ENCODE data around the gene KCNK4. TPM values are rescaled to one million over a fixed set of nuclear protein-coding genes. Genes with fewer than 3 reads are reported as not detected.

The KCNK4 gene
- total and polyA plus RNA-seq, 2 of the 13 experiments (the other 11 are each of a cell fraction or from before 2014, with no cell fraction given): not detected

DNA sequence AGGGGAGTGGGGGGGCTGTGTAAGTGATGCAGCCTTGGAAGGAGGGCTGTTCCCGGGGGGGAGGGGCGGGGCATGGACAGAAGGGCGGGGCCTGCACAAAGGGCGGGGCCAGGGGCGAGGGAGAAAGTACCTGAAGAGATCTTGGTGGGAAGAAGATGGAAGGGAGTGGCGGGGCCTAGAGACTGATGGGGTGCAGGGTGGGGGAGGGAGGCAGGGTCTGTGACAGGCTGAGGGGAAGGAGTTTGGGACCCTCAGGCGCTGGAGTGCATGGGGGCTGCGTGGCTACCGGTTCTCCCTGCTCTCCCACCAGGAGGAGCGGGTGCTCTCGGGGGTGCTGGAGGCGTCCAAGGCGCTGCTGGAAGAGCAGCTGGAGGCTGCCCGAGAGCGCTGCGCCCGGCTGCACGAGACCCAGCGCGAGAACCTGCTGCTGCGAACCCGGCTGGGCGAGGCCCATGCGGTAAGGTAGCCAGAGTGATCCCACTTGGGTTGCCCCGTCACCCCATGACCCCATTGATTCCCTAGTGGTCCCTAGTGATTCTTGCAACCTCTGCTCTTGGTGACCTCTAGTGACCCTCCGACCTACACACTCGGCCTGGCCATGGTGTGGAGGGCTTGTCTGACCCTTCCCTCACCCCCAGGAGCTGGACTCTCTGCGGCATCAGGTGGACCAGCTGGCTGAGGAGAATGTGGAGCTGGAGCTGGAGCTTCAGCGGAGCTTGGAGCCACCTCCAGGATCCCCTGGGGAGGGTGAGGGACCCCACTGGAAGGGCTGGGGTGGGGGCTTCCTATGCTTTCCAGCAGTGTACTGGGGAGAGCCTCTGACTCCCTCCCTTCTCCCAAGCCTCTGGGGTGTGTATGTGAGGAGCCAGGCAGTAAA, 52.0 kb downstream of the KCNK4 start:
- Histone ChIP-seq H4K20me1 (ENCODE audit: insufficient read depth, low read length) (no peaks in the 10 kb centered on the region), H3K9me3 (ENCODE audit: low read length) (no peaks in the 10 kb centered on the region), H3K36me3 (replicated peaks in 1 of 2; ENCODE audit: control insufficient read depth in 1 of 2, insufficient read depth in 2 of 2, low read length in 2 of 2) (no peaks in the 10 kb centered on the region), H3K4me3 (replicated peaks in 1 of 3; ENCODE audit: insufficient read depth in 1 of 3, low read depth in 2 of 3, low read length in 3 of 3) (peak overlapping the region in 2 of 3 experiments; percentile 25 to 64; a peak in 1 of 6 replicates), H3K4me2 (ENCODE audit: low read depth, low read length) (no peak overlapping the region; the same call in 1 of the 2 replicates), H3K27ac (ENCODE audit: extremely low read length, insufficient read depth, low read length) (no peak overlapping the region), H3K79me2 (ENCODE audit: insufficient read depth, low read length) (no peaks in the 10 kb centered on the region), H3K27me3 (ENCODE audit: control insufficient read depth in 1 of 2, insufficient read depth in 2 of 2, low read length in 2 of 2) (peaks cover 3 to 39% of the 10 kb centered on the region in 2 experiments; a peak in 4 of 5 replicates), H3K4me1 (ENCODE audit: insufficient read depth, low read length) (peaks cover 45% of the 10 kb centered on the region), H2AFZ (ENCODE audit: low read length) (no peak overlapping the region), H3K9ac (ENCODE audit: insufficient read depth, low read depth, low read length) (no peak overlapping the region)
- 33% methylated on average over 14 of the region's 29 CpGs for WGBS (ENCODE audit: low lambda C conversion rate)
- BruUV-seq (replicated peaks): no TSS peak
- ATAC-seq (no peak; the same call in 2 of the 3 replicates), DNase-seq (ENCODE audit: low spot score) (no peak), FAIRE-seq (no peak)
- POLR2A ChIA-PET: interaction anchor here (1.0 to 2.7 kb wide), 4 partner anchors 11 to 25 kb away, joined by 3 to 13 read pairs (median 8); partner anchors contain the start of genes PRDX5 and TRMT112
- CTCF ChIA-PET (ENCODE audit: low intra/inter-chr PET ratio, low total read pairs): no interaction called here
- intact Hi-C loops (cut with micrococcal nuclease; ENCODE audit: unreplicated experiment) (no loop called here), in situ Hi-C loops (cut with HindIII; ENCODE audit: extremely low pct_ligation_motif_present, low pct_unique_long_range_greater_than_20kb) (no loop called here)
- TF ChIP-seq RNF2 (conservative IDR thresholded peaks at IDR 0.05; ENCODE audit: low read depth) (no peak), SP4 (CRISPR knock-in tag; IDR thresholded peaks at IDR 0.05) (0 out of 2 replicates have a peak, but pooled peaks have one; percentile 8), HHEX (CRISPR knock-in tag; IDR thresholded peaks at IDR 0.05) (no peak)
- TF ChIP-seq, protein P1, sequence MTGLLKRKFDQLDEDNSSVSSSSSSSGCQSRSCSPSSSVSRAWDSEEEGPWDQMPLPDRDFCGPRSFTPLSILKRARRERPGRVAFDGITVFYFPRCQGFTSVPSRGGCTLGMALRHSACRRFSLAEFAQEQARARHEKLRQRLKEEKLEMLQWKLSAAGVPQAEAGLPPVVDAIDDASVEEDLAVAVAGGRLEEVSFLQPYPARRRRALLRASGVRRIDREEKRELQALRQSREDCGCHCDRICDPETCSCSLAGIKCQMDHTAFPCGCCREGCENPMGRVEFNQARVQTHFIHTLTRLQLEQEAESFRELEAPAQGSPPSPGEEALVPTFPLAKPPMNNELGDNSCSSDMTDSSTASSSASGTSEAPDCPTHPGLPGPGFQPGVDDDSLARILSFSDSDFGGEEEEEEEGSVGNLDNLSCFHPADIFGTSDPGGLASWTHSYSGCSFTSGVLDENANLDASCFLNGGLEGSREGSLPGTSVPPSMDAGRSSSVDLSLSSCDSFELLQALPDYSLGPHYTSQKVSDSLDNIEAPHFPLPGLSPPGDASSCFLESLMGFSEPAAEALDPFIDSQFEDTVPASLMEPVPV (CRISPR knock-in tag; IDR thresholded peaks at IDR 0.05): 0 out of 2 replicates have a peak, but pooled peaks have one; percentile 44

Measured in HepG2 (cell line).